ENCODE data around the gene PPP2R1A.
"Not testable (repeated sequence)": the region's sequence is repeated elsewhere in the genome, so short reads cannot be mapped to it uniquely, and the experiment has no call there.

Gene PPP2R1A

GRCh38 chr19:52200755-52201391, 11.0 kb downstream of the PPP2R1A start:
- not testable (repeated sequence) for DNase-seq

GRCh38 chr19:52206481-52206880, 16.6 kb downstream of the PPP2R1A start:
- no peak for DNase-seq

- DNase-seq: no peak
These were observed 21.4 kb downstream of the PPP2R1A start for GRCh38 chr19:52211203-52211602.

GRCh38 chr19:52211926-52212571, 22.2 kb downstream of the PPP2R1A start:
- no peak for DNase-seq

GRCh38 chr19:52212572-52213255, 22.9 kb downstream of the PPP2R1A start:
- no peak for DNase-seq

- DNase-seq: no peak
These were observed 24.4 kb downstream of the PPP2R1A start for GRCh38 chr19:52214241-52214640.

- DNase-seq: no peak
These were observed 26.5 kb downstream of the PPP2R1A start for GRCh38 chr19:52216401-52216800.

GRCh38 chr19:52217576-52217975, 27.7 kb downstream of the PPP2R1A start:
- no peak for DNase-seq

- DNase-seq: no peak
These were observed 29.8 kb downstream of the PPP2R1A start for GRCh38 chr19:52219611-52220010.

- no peak for DNase-seq
These were observed 31.2 kb downstream of the PPP2R1A start for GRCh38 chr19:52221031-52221430.

GRCh38 chr19:52221831-52222375, 32.1 kb downstream of the PPP2R1A start:
- no peak for DNase-seq

GRCh38 chr19:52224211-52224610, 34.4 kb downstream of the PPP2R1A start:
- DNase-seq: no peak

GRCh38 chr19:52226652-52227051, 36.8 kb downstream of the PPP2R1A start:
- DNase-seq: no peak

- no peak for DNase-seq
These were observed 37.5 kb downstream of the PPP2R1A start for GRCh38 chr19:52227196-52227940.

GRCh38 chr19:52227980-52228379, 38.1 kb downstream of the PPP2R1A start:
- no peak for DNase-seq

- DNase-seq: no peak
These were observed 39.7 kb downstream of the PPP2R1A start for GRCh38 chr19:52229524-52229923.

- DNase-seq: no peak
These were observed 40.8 kb downstream of the PPP2R1A start for GRCh38 chr19:52230685-52231084.

GRCh38 chr19:52231154-52231910, 41.5 kb downstream of the PPP2R1A start:
- no peak for DNase-seq

- DNase-seq: no peak
These were observed 44.6 kb downstream of the PPP2R1A start for GRCh38 chr19:52234406-52234805.

GRCh38 chr19:52237197-52237596, 47.3 kb downstream of the PPP2R1A start:
- DNase-seq: no peak

- DNase-seq: no peak
These were observed 48.0 kb downstream of the PPP2R1A start for GRCh38 chr19:52237771-52238400.

- DNase-seq: no peak
These were observed 54.2 kb downstream of the PPP2R1A start for GRCh38 chr19:52244021-52244420.

Data from NCI-H1092 (cell line).